Mucosa of rectum (tissue), 2 donors: ENCODE measurements around the gene MYO10.
"Not testable (repeated sequence)": the region's sequence is repeated elsewhere in the genome, so short reads cannot be mapped to it uniquely, and the experiment has no call there.

Experiments used
- H3K27ac ChIP-seq, 2 donors: one replicate each; pipeline ENCODE4 v1.7.0; 2013; ENCODE audit warnings: inconsistent platforms in 2 of 2, low read depth in 2 of 2, low read length in 2 of 2
- H3K27me3 ChIP-seq, 2 donors: one replicate each; pipeline ENCODE4 v1.7.0; 2013; ENCODE audit warnings: low read length in 2 of 2; ENCODE audit not compliant: control insufficient read depth in 2 of 2, insufficient read depth in 2 of 2
- H3K36me3 ChIP-seq, 2 donors: one replicate each; pipeline ENCODE4 v1.7.0; 2013; ENCODE audit warnings: low read length in 2 of 2; ENCODE audit not compliant: control insufficient read depth in 2 of 2, insufficient read depth in 2 of 2
- H3K4me1 ChIP-seq, 2 donors: one replicate each; pipeline ENCODE4 v1.7.0; 2013; ENCODE audit warnings: low read length in 2 of 2, mild to moderate bottlenecking in 1 of 2; ENCODE audit not compliant: control insufficient read depth in 2 of 2, insufficient read depth in 2 of 2
- H3K4me3 ChIP-seq, 2 donors: one replicate each; pipeline ENCODE4 v1.7.0; 2013; ENCODE audit warnings: low read length in 2 of 2
- H3K9ac ChIP-seq, 2 donors: one replicate each; pipeline ENCODE4 v1.7.0; 2013; ENCODE audit warnings: low read length in 2 of 2, low read depth in 1 of 2, mild to moderate bottlenecking in 1 of 2
- H3K9me3 ChIP-seq, 2 donors: one replicate each; pipeline ENCODE4 v1.7.0; 2013; ENCODE audit warnings: low read length in 2 of 2; ENCODE audit not compliant: control insufficient read depth in 2 of 2
- donor health status: healthy.
- donor health status: Normal muscosa, but diverticular disease.

Gene MYO10

DNA sequence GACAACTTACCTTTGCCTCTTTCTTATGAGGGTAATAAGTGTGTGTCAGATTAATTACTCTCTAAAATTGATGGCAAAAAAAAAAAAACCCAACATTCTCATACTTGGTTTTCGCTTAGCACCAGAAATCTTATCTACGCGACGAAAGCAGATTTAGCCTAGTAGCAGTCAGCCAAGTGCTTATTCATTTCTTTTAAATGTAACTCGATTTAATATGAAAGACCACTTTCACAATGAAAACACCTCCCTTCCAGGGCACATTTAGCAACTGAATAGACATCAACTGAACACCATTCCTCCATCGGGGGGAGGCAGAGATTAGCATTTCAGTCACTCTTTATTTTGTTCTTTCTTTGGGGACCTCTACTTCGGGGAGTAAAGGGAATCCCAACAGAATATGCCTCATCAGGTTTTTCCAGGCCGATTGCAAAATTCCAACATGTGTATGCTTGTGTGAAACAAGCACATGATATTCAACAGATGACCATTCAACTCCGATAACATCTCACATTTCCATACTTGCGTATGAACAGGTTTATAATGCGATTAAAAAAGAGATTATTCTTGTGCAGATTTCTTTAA lies 195.2 kb downstream of the MYO10 start:
- H3K4me3 ChIP-seq: no peak overlapping the region
- H3K36me3 ChIP-seq: peaks cover 5 to 10% of the 10 kb centered on the region in 2 donors
- no peak overlapping the region for H3K27ac ChIP-seq
- no peaks in the 10 kb centered on the region for H3K9me3 ChIP-seq
- H3K9ac ChIP-seq: no peak overlapping the region
- peaks cover 6 to 16% of the 10 kb centered on the region in 2 donors for H3K4me1 ChIP-seq
- no peaks in the 10 kb centered on the region for H3K27me3 ChIP-seq

DNA sequence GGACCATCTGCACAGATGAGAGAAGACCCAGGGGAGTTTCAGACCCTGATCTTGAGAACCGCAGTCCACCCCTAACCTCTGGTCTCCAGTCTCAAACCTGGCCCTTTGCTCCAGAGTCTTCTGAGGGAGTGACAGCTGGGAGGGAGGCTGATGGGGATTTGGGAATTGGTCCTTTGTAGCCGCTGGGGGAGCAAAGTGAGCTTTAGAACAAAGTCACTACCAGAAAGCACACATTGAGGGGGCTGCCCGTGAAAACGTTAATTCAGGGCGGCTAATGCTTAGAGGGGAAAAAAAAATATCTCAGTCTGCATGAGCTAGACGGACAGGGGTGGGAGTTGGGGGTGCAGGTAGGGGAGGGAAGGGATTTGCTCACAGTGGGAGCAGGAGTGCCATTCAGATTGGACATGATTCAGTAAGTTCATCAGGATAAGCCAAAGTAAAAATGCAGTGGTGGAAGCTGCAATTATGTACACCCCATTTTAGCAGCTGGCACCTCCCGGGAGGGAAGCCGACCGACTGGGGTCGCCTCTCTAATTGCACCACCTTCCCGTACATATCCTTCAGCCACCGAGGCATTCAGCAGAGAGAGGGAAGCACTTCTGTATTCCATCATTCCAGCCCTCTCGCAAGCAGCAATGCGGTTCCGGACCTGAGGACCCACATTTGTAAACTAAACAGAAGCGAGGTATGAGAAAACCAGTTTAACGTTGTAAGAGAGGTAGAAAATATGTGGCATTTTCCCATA lies 195.8 kb downstream of the MYO10 start:
- H3K27ac ChIP-seq: no peak overlapping the region
- H3K4me3 ChIP-seq: no peak overlapping the region
- no peak overlapping the region for H3K9ac ChIP-seq
- H3K9me3 ChIP-seq: no peaks in the 10 kb centered on the region
- peaks cover 13 to 21% of the 10 kb centered on the region in 2 donors for H3K4me1 ChIP-seq
- H3K27me3 ChIP-seq: no peaks in the 10 kb centered on the region
- peaks cover 5 to 10% of the 10 kb centered on the region in 2 donors for H3K36me3 ChIP-seq

DNA sequence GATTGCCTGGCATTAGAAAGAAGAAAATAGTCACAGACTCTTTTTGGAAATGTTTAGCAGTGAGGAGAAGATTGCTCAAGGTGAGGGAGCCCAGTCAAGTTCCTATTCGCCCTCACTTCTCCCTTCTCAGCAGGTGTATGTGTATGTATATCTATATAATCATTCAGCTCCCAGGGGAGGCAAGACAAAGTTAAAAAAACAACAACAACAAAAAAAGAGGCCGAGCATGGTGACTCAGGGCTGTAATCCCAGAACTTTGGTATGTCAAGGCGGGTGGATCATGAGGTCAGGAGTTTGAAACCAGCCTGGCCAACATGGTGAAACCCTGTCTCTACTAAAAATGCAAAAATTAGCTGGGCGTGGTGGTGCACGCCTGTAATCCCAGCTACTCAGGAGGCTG lies 197.7 kb downstream of the MYO10 start:
- H3K27me3 ChIP-seq, H3K36me3 ChIP-seq, H3K9me3 ChIP-seq: not testable (repeated sequence)
- H3K9ac ChIP-seq: peak overlapping the region; percentile 2 to 27
- H3K4me3 ChIP-seq: peak overlapping the region in 1 of 2 donors; percentile 60
- H3K27ac ChIP-seq: peak overlapping the region; percentile 69 to 79
- peaks cover 18 to 26% of the 10 kb centered on the region in 2 donors for H3K4me1 ChIP-seq

DNA sequence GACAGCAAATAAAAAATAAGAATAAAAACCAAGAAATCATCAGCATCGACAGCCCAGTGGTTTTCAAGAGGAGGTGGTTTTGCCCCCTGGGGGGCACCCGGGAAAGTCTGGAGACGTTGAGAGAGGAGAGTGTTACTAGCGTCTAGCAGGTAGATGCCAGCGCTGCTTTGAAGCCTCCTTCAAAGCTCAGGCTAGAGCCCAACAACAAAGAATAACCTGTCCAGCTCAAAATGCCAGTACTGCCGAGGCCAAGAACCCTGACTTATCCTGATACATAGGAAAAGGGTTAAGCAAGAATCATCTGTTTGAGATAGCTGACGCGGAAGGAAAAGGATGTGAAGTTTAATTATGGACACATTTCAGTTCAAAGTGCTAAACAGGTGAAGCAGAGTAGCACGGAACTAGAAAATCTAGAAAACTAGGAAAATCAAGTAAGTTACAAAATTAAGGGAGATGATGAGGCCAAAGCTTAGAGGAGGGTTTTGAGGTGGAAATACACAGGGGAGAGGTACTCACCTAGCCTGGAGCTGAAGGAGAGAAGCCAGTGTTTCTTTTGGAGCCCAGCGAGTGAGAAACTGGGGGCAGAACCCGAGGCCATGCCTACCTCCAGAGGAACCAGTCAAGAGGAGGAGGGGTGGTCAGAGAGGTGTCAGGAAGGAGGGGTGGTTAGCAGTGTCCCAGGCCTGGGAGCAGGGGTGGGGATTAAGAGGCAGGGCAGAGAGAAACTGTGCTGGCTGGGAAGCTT lies 198.3 kb downstream of the MYO10 start:
- Histone ChIP-seq H3K4me3 (peak overlapping the region; percentile 19 to 60), H3K27ac (peak overlapping the region; percentile 69 to 79), H3K9ac (peak overlapping the region; percentile 2 to 27), H3K4me1 (peaks cover 18 to 26% of the 10 kb centered on the region in 2 donors), H3K36me3 (peaks cover 5 to 6% of the 10 kb centered on the region in 2 donors), H3K27me3 (no peaks in the 10 kb centered on the region), H3K9me3 (no peaks in the 10 kb centered on the region)

DNA sequence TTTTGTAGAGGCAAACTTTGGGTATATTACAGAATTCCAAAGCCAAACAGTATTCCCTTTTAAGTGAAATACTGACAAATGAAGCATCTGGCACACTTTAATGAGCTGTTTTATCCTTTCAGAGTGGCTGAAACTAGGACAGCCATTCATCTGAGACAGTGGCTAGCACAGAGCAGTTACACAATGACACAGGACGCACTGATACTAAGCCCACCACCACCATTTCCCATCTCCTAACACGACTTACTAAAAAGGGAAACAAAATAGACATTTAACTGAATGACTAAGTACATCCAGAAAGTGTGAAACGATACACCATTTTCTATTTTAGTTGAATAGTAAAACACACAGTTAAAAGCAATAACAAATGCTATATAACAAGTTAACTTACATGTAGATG lies 198.9 kb downstream of the MYO10 start:
- Histone ChIP-seq H3K9ac (peak overlapping the region in 1 of 2 donors; percentile 2), H3K27ac (peak overlapping the region; percentile 69 to 79), H3K4me1 (peaks cover 18 to 26% of the 10 kb centered on the region in 2 donors), H3K4me3 (peak overlapping the region; percentile 19 to 60), H3K9me3 (no peaks in the 10 kb centered on the region), H3K27me3 (no peaks in the 10 kb centered on the region), H3K36me3 (peaks cover 5 to 6% of the 10 kb centered on the region in 2 donors)

DNA sequence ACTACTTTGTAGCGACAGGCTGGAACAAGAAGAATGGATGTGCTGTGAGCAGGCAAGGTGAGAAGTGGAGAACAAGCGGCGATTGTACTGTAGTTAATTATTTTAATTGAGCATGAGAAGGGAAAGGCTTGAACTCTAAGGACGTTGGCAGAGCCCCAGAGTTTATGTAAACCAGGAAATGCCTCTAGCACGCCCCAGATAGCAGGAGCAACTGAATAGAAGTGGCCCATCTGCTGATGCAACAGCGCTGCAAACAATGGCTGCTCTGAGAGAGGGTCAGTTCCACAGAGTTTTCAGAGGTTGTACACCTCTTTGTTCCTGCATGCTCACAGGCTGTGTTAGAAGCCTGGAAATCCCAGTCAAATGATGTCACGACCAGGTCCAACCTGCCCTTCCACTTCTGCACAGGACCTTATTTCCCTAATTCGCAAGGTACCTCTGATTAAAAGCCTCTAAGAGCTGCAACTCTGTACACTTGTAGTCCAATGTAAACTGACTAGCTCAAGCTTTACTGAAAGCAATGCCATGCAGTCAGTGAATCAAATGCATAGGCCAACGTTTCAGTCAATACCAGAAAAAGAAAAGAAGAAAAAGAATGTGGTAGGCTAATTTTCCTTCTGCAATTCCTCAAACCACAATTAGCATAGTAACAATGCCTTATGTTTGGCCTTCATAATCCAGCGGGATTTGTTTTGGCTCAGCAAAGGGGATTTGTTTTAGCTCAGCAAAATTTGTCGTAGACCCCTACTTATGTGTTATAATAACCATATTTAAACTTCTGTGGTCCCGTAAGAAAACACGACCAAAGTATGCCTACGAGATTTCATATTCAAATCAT lies 199.7 kb downstream of the MYO10 start:
- H3K4me3 ChIP-seq: peak overlapping the region; percentile 37 to 60

DNA sequence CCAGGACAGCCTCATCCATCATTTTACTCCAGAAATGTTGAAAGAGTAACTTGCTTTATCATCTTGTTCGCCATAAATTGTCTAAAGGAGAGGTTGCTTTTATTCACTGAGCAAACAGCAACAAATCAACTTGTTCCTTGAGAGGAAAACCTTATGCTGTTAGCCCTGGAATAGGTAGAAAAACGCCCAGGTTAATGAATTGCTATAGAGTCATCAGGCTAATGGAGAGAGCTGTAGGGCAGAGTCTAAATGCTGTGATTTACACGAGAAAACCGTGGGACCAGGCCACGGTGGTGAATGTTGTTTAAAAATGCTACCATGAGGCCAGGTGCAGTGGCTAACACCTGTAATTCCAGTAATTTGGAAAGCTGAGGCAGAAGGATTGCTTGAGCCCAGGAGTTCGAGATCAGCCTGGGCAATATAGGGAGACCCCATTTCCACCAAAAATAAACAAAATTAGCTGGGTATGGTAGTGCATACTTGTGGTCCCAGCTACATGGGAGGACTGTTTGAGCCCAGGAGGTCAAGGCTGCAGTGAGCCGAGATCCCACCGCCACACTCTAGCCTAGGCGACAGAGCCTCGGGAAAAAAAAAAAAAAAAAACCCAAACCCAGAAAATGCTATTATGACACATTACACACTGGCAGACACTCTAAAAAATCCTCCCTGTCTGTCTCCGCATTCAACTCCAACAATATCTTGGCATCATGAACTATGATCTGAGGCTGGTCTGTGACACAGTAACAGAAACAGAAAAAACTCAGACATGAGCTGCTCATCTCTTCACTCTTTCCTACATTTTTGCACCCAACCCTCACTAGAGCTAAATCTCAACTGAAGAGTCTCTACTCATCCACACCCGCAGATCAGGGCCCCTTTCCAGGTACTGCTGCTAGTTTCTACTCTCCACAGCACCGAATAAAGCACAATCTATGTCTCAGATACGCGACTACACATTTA lies 200.7 kb downstream of the MYO10 start:
- Histone ChIP-seq H3K4me3 (peak overlapping the region; percentile 5 to 16), H3K9ac (peak overlapping the region; percentile 29 to 65), H3K27ac (peak overlapping the region; percentile 73 to 79)

More for the DNA sequence above, 199.7 kb downstream of the MYO10 start:
- H3K9ac ChIP-seq: peak overlapping the region; percentile 29 to 65
- H3K9me3 ChIP-seq: no peaks in the 10 kb centered on the region
- peaks cover 4 to 5% of the 10 kb centered on the region in 2 donors for H3K36me3 ChIP-seq
- H3K27ac ChIP-seq: peak overlapping the region; percentile 73 to 79
- H3K4me1 ChIP-seq: peaks cover 18 to 26% of the 10 kb centered on the region in 2 donors
- H3K27me3 ChIP-seq: no peaks in the 10 kb centered on the region

DNA sequence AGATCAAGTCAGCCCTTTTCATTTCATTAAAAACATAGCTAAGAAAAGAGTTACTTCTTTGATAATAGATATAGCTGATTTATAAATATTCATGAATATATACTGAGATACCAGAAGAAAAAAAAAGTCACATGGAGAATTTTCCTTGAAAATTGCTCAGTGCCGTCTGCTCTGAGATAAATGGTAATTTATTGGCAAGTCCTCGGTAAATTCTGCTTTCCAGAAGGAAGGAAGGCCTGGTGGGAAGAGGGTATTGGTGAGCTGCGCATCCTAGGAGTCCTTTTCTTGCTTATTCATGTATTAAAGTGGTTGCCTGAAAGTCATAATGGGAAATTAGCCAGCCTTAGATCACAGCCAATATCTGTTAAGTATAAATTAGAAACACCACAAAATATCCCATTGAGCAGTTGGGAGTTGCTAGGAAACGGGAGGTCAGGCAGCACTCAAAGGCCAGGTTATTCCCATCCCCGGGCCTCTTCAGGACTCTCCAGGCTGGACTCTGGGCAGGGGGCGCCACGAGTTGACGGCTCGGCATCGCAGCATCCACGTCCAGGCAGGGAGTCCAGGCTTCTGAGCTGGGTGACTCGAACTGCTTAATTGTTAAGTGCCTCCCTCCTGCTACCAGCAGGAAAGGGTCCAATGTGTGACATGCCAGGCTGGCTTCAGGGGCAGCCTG lies 202.6 kb downstream of the MYO10 start:
- Histone ChIP-seq H3K27ac (no peak overlapping the region), H3K27me3 (no peaks in the 10 kb centered on the region), H3K9ac (no peak overlapping the region), H3K4me3 (no peak overlapping the region), H3K9me3 (no peaks in the 10 kb centered on the region), H3K4me1 (peaks cover 18 to 23% of the 10 kb centered on the region in 2 donors), H3K36me3 (peaks cover 0 to 4% of the 10 kb centered on the region in 2 donors)

More for the DNA sequence above, 200.7 kb downstream of the MYO10 start:
- no peaks in the 10 kb centered on the region for H3K27me3 ChIP-seq
- peaks cover 18 to 26% of the 10 kb centered on the region in 2 donors for H3K4me1 ChIP-seq
- H3K36me3 ChIP-seq: peaks cover 2 to 4% of the 10 kb centered on the region in 2 donors
- no peaks in the 10 kb centered on the region for H3K9me3 ChIP-seq
